CD4-positive, alpha-beta T cell (primary cell): ENCODE data around the gene RXRA. TPM values are rescaled to one million over a fixed set of nuclear protein-coding genes. Genes with fewer than 3 reads are reported as not detected.
A peak's percentile ranks its signal among the peaks of the same experiment; 100 is the strongest.

ENCODE experiments used
- ATAC-seq: fragments of 200-7000 bp; cut with Tn5 transposase; one replicate; pipeline ENCODE4 v1.10.0; 2022; ENCODE audit warnings: mild to moderate bottlenecking; ENCODE audit not compliant: poor library complexity
- CTCF ChIA-PET: fragments of 350-600 bp; sonication (Branson Sonifier 250); formaldehyde crosslinking; loops from one replicate; lab custom pipeline; 2021; ENCODE audit warnings: antibody characterized with exemption, inconsistent platforms; lab: Charles Lee
- POLR2A ChIA-PET: fragments of 350-600 bp; sonication (Branson Sonifier 250); formaldehyde crosslinking; loops from one replicate; lab custom pipeline; 2021; ENCODE audit warnings: antibody characterized with exemption, inconsistent platforms; lab: Charles Lee
- DNase-seq, 14 experiments: peaks; one replicate each; pipeline ENCODE4 v3.0.0-alpha.2; 2013 to 2020; ENCODE audit warnings: mixed read lengths in 2 of 14
- H3K27ac ChIP-seq, 2 donors: one replicate each; pipeline versions ENCODE4 v1.5.1 to v1.7.0; 2013; ENCODE audit warnings: low read length in 2 of 2, low read depth in 1 of 2, mild to moderate bottlenecking in 1 of 2
- H3K27me3 ChIP-seq, 2 experiments: 1 replicate in 1 of 2; 2 replicates in 1 of 2; pipeline versions ENCODE4 v1.6.1 to v1.7.0; 2013; ENCODE audit warnings: low read length in 2 of 2, control low read depth in 1 of 2, mild to moderate bottlenecking in 1 of 2, moderate library complexity in 1 of 2; ENCODE audit not compliant: insufficient read depth in 2 of 2, control insufficient read depth in 1 of 2
- H3K36me3 ChIP-seq: one replicate; pipeline ENCODE4 v1.6.1; 2013; ENCODE audit warnings: low read length, control low read depth; ENCODE audit not compliant: insufficient read depth
- H3K4me1 ChIP-seq: one replicate; pipeline ENCODE4 v1.6.1; 2013; ENCODE audit warnings: low read length, control low read depth; ENCODE audit not compliant: insufficient read depth
- H3K4me3 ChIP-seq: one replicate; pipeline ENCODE4 v1.5.1; 2013; ENCODE audit warnings: mild to moderate bottlenecking, low read length, moderate library complexity
- H3K9me3 ChIP-seq, 2 experiments: 1 replicate in 1 of 2; 2 replicates in 1 of 2; pipeline versions ENCODE4 v1.6.1 to v1.7.0; 2013; ENCODE audit warnings: low read length in 2 of 2, mild to moderate bottlenecking in 2 of 2, control low read depth in 1 of 2, moderate library complexity in 1 of 2; ENCODE audit not compliant: control insufficient read depth in 1 of 2, insufficient read depth in 1 of 2
- H3K27ac Mint-ChIP-seq: one replicate; pipeline ENCODE4 v1.8.0; 2020; ENCODE audit warnings: mixed read lengths
- H3K27me3 Mint-ChIP-seq: one replicate; pipeline ENCODE4 v1.8.0; 2021; ENCODE audit warnings: mixed read lengths
- H3K36me3 Mint-ChIP-seq: one replicate; pipeline ENCODE4 v1.8.0; 2021; ENCODE audit warnings: low read depth, mixed read lengths
- H3K4me1 Mint-ChIP-seq: one replicate; pipeline ENCODE4 v1.8.0; 2021; ENCODE audit warnings: low read depth, mixed read lengths
- H3K4me3 Mint-ChIP-seq: one replicate; pipeline ENCODE4 v1.8.0; 2020; ENCODE audit warnings: mild to moderate bottlenecking, mixed read lengths
- H3K9me3 Mint-ChIP-seq: one replicate; pipeline ENCODE4 v1.8.0; 2020; ENCODE audit warnings: mixed read lengths
- intact Hi-C, 2 experiments: fragments of 100-400 bp; cut with DNase I in 1 of 2; cut with micrococcal nuclease in 1 of 2; formaldehyde crosslinking; loops; one replicate each; pipeline versions ENCODE4 v1.15.1 to v1.9.0; 2023 to 2025; cut with DNase I, micrococcal nuclease
- total RNA-seq, 174 experiments: library from RNA in 2 of 174; stranded (reverse) in 2 of 174; gene quantifications; one replicate each; pipeline ENCODE4 v1.2.3 and lab custom pipeline; 2021 to 2026
- TF ChIP-seq, protein P1 (sequence below): fragments of 200-600 bp; IDR thresholded peaks from one replicate; pipeline ENCODE4 v1.8.0; 2022; ENCODE audit warnings: antibody characterized with exemption, mild to moderate bottlenecking

The RXRA gene
- total RNA-seq, 2 experiments from 2014 or later: 7.3 to 8.4 TPM

DNA sequence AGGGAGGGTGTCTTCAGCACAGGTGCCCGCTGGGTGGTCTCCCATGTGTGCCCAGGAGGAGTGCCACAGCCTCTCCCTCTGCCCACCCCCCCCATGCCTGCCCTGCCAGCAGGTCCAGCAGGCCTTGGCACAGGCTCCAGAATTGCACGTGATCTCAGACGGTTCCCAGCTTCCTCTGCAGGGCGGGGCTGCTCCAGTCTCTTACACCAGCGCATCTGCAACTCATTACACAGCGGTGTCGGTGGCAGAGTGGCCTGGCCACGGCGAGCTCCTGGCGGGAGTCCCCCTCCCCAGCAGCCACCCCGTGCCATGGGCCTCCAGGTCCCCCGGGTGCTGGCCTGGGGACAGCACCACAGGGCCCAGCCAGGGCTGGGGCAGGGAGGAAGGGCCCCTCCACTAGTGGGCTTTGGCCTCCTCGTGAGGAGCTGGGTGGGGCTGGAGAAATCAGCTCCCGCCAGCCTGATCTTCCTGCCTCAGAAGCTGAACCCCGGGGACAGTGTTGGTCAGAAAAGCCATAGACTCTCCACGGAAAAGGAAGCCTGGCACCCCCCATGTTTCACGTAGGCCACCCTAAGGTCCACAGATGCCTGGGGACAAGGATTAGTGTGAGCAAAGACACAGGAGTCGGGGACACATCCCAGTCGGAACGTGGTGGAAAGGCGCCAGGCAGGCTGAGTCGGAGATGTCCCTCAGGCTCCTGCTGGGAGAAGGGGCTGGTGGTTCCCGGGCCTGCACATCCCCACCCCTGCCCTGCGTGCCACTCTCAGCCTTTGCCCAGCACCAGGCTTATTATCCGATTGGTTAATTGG is 40.2 kb downstream of the RXRA start:
- intact Hi-C loops: no loop called here
- TF ChIP-seq, protein P1, sequence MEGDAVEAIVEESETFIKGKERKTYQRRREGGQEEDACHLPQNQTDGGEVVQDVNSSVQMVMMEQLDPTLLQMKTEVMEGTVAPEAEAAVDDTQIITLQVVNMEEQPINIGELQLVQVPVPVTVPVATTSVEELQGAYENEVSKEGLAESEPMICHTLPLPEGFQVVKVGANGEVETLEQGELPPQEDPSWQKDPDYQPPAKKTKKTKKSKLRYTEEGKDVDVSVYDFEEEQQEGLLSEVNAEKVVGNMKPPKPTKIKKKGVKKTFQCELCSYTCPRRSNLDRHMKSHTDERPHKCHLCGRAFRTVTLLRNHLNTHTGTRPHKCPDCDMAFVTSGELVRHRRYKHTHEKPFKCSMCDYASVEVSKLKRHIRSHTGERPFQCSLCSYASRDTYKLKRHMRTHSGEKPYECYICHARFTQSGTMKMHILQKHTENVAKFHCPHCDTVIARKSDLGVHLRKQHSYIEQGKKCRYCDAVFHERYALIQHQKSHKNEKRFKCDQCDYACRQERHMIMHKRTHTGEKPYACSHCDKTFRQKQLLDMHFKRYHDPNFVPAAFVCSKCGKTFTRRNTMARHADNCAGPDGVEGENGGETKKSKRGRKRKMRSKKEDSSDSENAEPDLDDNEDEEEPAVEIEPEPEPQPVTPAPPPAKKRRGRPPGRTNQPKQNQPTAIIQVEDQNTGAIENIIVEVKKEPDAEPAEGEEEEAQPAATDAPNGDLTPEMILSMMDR: no peak
- Mint-ChIP-seq H3K4me1 (peaks cover 4% of the 10 kb centered on the region), H3K27ac (no peak overlapping the region), H3K36me3 (no peaks in the 10 kb centered on the region), H3K4me3 (no peak overlapping the region), H3K27me3 (no peaks in the 10 kb centered on the region), H3K9me3 (no peaks in the 10 kb centered on the region)
- H3K4me3 ChIP-seq: no peak overlapping the region
- CTCF ChIA-PET: no interaction called here
- H3K27me3 ChIP-seq: no peaks in the 10 kb centered on the region
- H3K27ac ChIP-seq: no peak overlapping the region
- H3K4me1 ChIP-seq: peaks cover 18% of the 10 kb centered on the region
- peak; percentile 46 for ATAC-seq
- no peaks in the 10 kb centered on the region for H3K9me3 ChIP-seq
- DNase-seq: peak in 2 of 14 experiments; percentile 62 to 66
- no peaks in the 10 kb centered on the region for H3K36me3 ChIP-seq
- POLR2A ChIA-PET: no interaction called here

DNA sequence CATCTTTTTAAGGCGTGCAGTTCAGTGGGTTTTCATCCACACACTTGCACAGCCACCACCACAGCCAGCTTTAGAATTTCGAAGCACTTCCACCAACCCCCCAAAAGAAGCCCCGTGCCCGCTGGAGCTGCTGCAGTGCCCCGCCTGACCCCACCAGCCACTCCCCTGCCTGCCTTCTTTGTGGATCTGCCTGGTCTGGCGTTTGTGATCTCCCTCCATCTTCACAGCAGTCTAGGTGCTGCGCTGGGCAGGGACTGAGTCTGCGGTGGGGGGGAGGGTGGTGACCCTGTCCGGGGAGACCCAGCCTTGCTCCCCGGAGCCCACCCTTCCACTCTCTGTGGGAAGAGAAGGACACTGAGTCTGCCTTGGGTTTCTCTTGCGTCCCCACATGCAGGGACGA is 40.8 kb downstream of the RXRA start:
- Histone ChIP-seq H3K27ac (no peak overlapping the region), H3K9me3 (no peaks in the 10 kb centered on the region), H3K4me1 (peaks cover 18% of the 10 kb centered on the region), H3K36me3 (no peaks in the 10 kb centered on the region), H3K27me3 (no peaks in the 10 kb centered on the region), H3K4me3 (no peak overlapping the region)
- Mint-ChIP-seq H3K27ac (no peak overlapping the region), H3K4me3 (no peak overlapping the region), H3K36me3 (no peaks in the 10 kb centered on the region), H3K27me3 (no peaks in the 10 kb centered on the region), H3K9me3 (no peaks in the 10 kb centered on the region), H3K4me1 (peaks cover 4% of the 10 kb centered on the region)
- DNase-seq: no peak
- ChIA-PET POLR2A (no interaction called here), CTCF (no interaction called here)
- no peak for ATAC-seq
- intact Hi-C loops: no loop called here
- TF ChIP-seq, protein P1: no peak

GRCh38 chr9:134367791-134368490 is 41.7 kb downstream of the RXRA start:
- ATAC-seq (no peak), DNase-seq (no peak)
- intact Hi-C loops: no loop called here
- no peaks in the 10 kb centered on the region for H3K9me3 ChIP-seq
- H3K4me1 ChIP-seq: peaks cover 25% of the 10 kb centered on the region
- no peaks in the 10 kb centered on the region for H3K9me3 Mint-ChIP-seq
- no peak overlapping the region for H3K27ac Mint-ChIP-seq
- H3K27me3 Mint-ChIP-seq: no peaks in the 10 kb centered on the region
- no peak overlapping the region for H3K4me3 Mint-ChIP-seq
- no peaks in the 10 kb centered on the region for H3K36me3 Mint-ChIP-seq
- TF ChIP-seq, protein P1: no peak
- H3K4me1 Mint-ChIP-seq: peaks cover 4% of the 10 kb centered on the region
- POLR2A ChIA-PET: no interaction called here
- no peaks in the 10 kb centered on the region for H3K27me3 ChIP-seq
- CTCF ChIA-PET: no interaction called here
- no peak overlapping the region for H3K4me3 ChIP-seq
- H3K36me3 ChIP-seq: no peaks in the 10 kb centered on the region
- no peak overlapping the region for H3K27ac ChIP-seq
